Parathyroid adenoma (tissue), 2 donors: ENCODE measurements around the gene NELL2.

Experiments used
- H2AFZ ChIP-seq: fragments of 300-600 bp; sonication (generic); one replicate; pipeline ENCODE4 v1.7.0; 2017; ENCODE audit warnings: antibody characterized with exemption, mild to moderate bottlenecking
- H3K27ac ChIP-seq: fragments of 300-600 bp; sonication (generic); one replicate; pipeline ENCODE4 v1.7.0; 2017
- H3K27me3 ChIP-seq: fragments of 300-600 bp; sonication (generic); one replicate; pipeline ENCODE4 v1.7.0; 2017; ENCODE audit warnings: low read length; ENCODE audit not compliant: control insufficient read depth, insufficient read depth
- H3K36me3 ChIP-seq: fragments of 300-600 bp; sonication (generic); one replicate; pipeline ENCODE4 v1.7.0; 2017; ENCODE audit warnings: low read length; ENCODE audit not compliant: control insufficient read depth, insufficient read depth
- H3K4me1 ChIP-seq: fragments of 300-600 bp; sonication (generic); one replicate; pipeline ENCODE4 v1.7.0; 2017; ENCODE audit warnings: control low read depth
- H3K4me2 ChIP-seq: fragments of 300-600 bp; sonication (generic); one replicate; pipeline ENCODE4 v1.7.0; 2017; ENCODE audit warnings: low read length
- H3K4me3 ChIP-seq: fragments of 300-600 bp; sonication (generic); one replicate; pipeline ENCODE4 v1.7.0; 2017; ENCODE audit warnings: low read depth, low read length
- H3K79me2 ChIP-seq: fragments of 300-600 bp; sonication (generic); one replicate; pipeline ENCODE4 v1.7.0; 2017; ENCODE audit warnings: control low read depth
- H3K9ac ChIP-seq: fragments of 300-600 bp; sonication (generic); one replicate; pipeline ENCODE4 v1.7.0; 2017; ENCODE audit warnings: mild to moderate bottlenecking
- H3K9me3 ChIP-seq: fragments of 300-600 bp; sonication (generic); one replicate; pipeline ENCODE4 v1.7.0; 2017; ENCODE audit warnings: low read length; ENCODE audit not compliant: control insufficient read depth
- CTCF ChIP-seq: fragments of 300-600 bp; sonication (generic); IDR thresholded peaks from one replicate; pipeline ENCODE4 v1.7.0; 2017; ENCODE audit warnings: antibody characterized with exemption, mild to moderate bottlenecking
- donor health status: primary hyperparathyroidism.

The NELL2 gene

GRCh38 chr12:44709166-44709565 is 166.9 kb downstream of the NELL2 start:
- H3K27me3 ChIP-seq, result no peaks in the 10 kb centered on the region
- no peak for TF ChIP-seq CTCF
- H3K4me2 ChIP-seq, result no peak overlapping the region
- no peaks in the 10 kb centered on the region for H3K9me3 ChIP-seq
- no peak overlapping the region for H2AFZ ChIP-seq
- H3K4me1 ChIP-seq, result no peaks in the 10 kb centered on the region
- no peaks in the 10 kb centered on the region for H3K79me2 ChIP-seq
- H3K9ac ChIP-seq, result no peak overlapping the region
- H3K27ac ChIP-seq, result no peak overlapping the region
- H3K4me3 ChIP-seq, result no peak overlapping the region
- H3K36me3 ChIP-seq, result no peaks in the 10 kb centered on the region

GRCh38 chr12:44708218-44708617 is 167.9 kb downstream of the NELL2 start:
- Histone ChIP-seq H3K4me2 (no peak overlapping the region), H3K4me1 (no peaks in the 10 kb centered on the region), H3K4me3 (no peak overlapping the region), H3K27ac (no peak overlapping the region), H3K27me3 (no peaks in the 10 kb centered on the region), H2AFZ (no peak overlapping the region), H3K79me2 (no peaks in the 10 kb centered on the region), H3K36me3 (no peaks in the 10 kb centered on the region), H3K9me3 (no peaks in the 10 kb centered on the region), H3K9ac (no peak overlapping the region)
- no peak for TF ChIP-seq CTCF

GRCh38 chr12:44703182-44703910 is 172.8 kb downstream of the NELL2 start:
- TF ChIP-seq CTCF, result no peak

GRCh38 chr12:44697511-44697910 is 178.6 kb downstream of the NELL2 start:
- no peak overlapping the region for H3K4me3 ChIP-seq
- no peak for TF ChIP-seq CTCF
- H3K9ac ChIP-seq, result no peak overlapping the region
- H3K79me2 ChIP-seq, result no peaks in the 10 kb centered on the region
- H3K36me3 ChIP-seq, result no peaks in the 10 kb centered on the region
- no peak overlapping the region for H3K4me2 ChIP-seq
- H3K27ac ChIP-seq, result no peak overlapping the region
- H3K4me1 ChIP-seq, result no peaks in the 10 kb centered on the region
- no peaks in the 10 kb centered on the region for H3K27me3 ChIP-seq
- H3K9me3 ChIP-seq, result no peaks in the 10 kb centered on the region
- no peak overlapping the region for H2AFZ ChIP-seq

More at GRCh38 chr12:44703182-44703910, 172.8 kb downstream of the NELL2 start:
- no peaks in the 10 kb centered on the region for H3K36me3 ChIP-seq
- no peaks in the 10 kb centered on the region for H3K27me3 ChIP-seq
- H3K27ac ChIP-seq, result no peak overlapping the region
- H3K4me2 ChIP-seq, result no peak overlapping the region
- no peak overlapping the region for H3K4me3 ChIP-seq
- H2AFZ ChIP-seq, result no peak overlapping the region
- H3K79me2 ChIP-seq, result no peaks in the 10 kb centered on the region
- no peak overlapping the region for H3K9ac ChIP-seq
- no peaks in the 10 kb centered on the region for H3K4me1 ChIP-seq
- no peaks in the 10 kb centered on the region for H3K9me3 ChIP-seq

- no peaks in the 10 kb centered on the region for H3K27me3 ChIP-seq
- H3K4me3 ChIP-seq, result no peak overlapping the region
- H3K79me2 ChIP-seq, result no peaks in the 10 kb centered on the region
- no peak overlapping the region for H3K9ac ChIP-seq
- no peaks in the 10 kb centered on the region for H3K36me3 ChIP-seq
- H2AFZ ChIP-seq, result no peak overlapping the region
- H3K4me2 ChIP-seq, result no peak overlapping the region
- H3K9me3 ChIP-seq, result no peaks in the 10 kb centered on the region
- H3K27ac ChIP-seq, result no peak overlapping the region
- no peaks in the 10 kb centered on the region for H3K4me1 ChIP-seq
- TF ChIP-seq CTCF, result no peak
These were observed 179.6 kb downstream of the NELL2 start for GRCh38 chr12:44696542-44696941.
